Left colon (tissue), 2 donors: Measurements from ENCODE around the gene ITGA8. TPM values are rescaled to one million over a fixed set of nuclear protein-coding genes. Genes with fewer than 3 reads are reported as not detected.
"Not testable (repeated sequence)": the region's sequence is repeated elsewhere in the genome, so short reads cannot be mapped to it uniquely, and the experiment has no call there.

Source experiments
- ATAC-seq: fragments of 200-7000 bp; cut with Tn5 transposase; one replicate; pipeline ENCODE4 v1.9.1; 2020; ENCODE audit warnings: mild to moderate bottlenecking, moderate library complexity
- DNase-seq, 2 donors: peaks; one replicate each; pipeline ENCODE4 v3.0.0-alpha.2; 2020
- intact Hi-C, 2 donors: fragments of 100-400 bp; cut with DNase I in 1 of 2; cut with micrococcal nuclease in 1 of 2; formaldehyde crosslinking; loops; one replicate each; pipeline versions ENCODE4 v1.11.2 to v1.14.0; 2022; cut with DNase I, micrococcal nuclease
- long read RNA-seq: library from polyadenylated mRNA; unstranded; transcript quantifications from one replicate; pipeline ENCODE4 v2.0.0, GENCODE V29; 2021
- total RNA-seq, 2 donors: library from RNA; stranded (reverse); fragmentation: NEBNext Ultra II Directional; extraction: Animal tissue kit (Norgen Biotek cat#: 25700); gene quantifications; one replicate each; pipeline ENCODE4 v1.2.1, GENCODE V29; 2021
- donor health status: DM: no; HTN: no; CAD: no.
- donor health status: DM: yes; HTN: yes; CAD: no.

ITGA8 gene
- total RNA-seq: 1 to 10 TPM; 2.6 to 6.1 TPM
- long read RNA-seq, full-length matches to known transcripts: 1 of 2 reads
- long read RNA-seq, partial matches to known transcripts: 1 of 2 reads
- long read RNA-seq, other reads (novel, unspliced or antisense): 0 of 2 reads

GRCh38 chr10:15719899-15720634 lies at the start of gene ITGA8:
Gene ITGA8, minus strand, starts transcription at chr10:15719922. Its CDS starts 151 bp downstream, at chr10:15719771.
- DNase-seq: peak in 1 of 2 donors; percentile 31
- intact Hi-C loops: loop anchor here in 1 of 2 donors (5.0 to 10.0 kb wide), 2 partner anchors 105 to 288 kb away; no protein-coding TSS in a partner anchor
- peak; percentile 36 for ATAC-seq

- no peak for ATAC-seq
- intact Hi-C loops: no loop called here
- DNase-seq: no peak
Observed at GRCh38 chr10:15764892-15765454, 45.3 kb upstream of the ITGA8 start.

GRCh38 chr10:15763006-15763405 lies 43.3 kb upstream of the ITGA8 start:
- ATAC-seq: no peak
- DNase-seq: no peak
- intact Hi-C loops: no loop called here

- ATAC-seq, intact Hi-C loops, DNase-seq: not testable (repeated sequence)
Observed at GRCh38 chr10:15762239-15762638, 42.5 kb upstream of the ITGA8 start.

- DNase-seq, ATAC-seq, intact Hi-C loops: not testable (repeated sequence)
Observed at GRCh38 chr10:15761224-15761623, 41.5 kb upstream of the ITGA8 start.

GRCh38 chr10:15760681-15761080 lies 41.0 kb upstream of the ITGA8 start:
- DNase-seq: no peak
- no peak for ATAC-seq
- intact Hi-C loops: no loop called here

- intact Hi-C loops: no loop called here
- ATAC-seq: no peak
Observed at GRCh38 chr10:15759265-15759664, 39.5 kb upstream of the ITGA8 start.

GRCh38 chr10:15758618-15759017 lies 38.9 kb upstream of the ITGA8 start:
- intact Hi-C loops: no loop called here
- DNase-seq (no peak), ATAC-seq (no peak)

More at GRCh38 chr10:15759265-15759664, 39.5 kb upstream of the ITGA8 start:
- no peak for DNase-seq

GRCh38 chr10:15754937-15755336 lies 35.2 kb upstream of the ITGA8 start:
- ATAC-seq (no peak), DNase-seq (no peak)
- intact Hi-C loops: no loop called here

GRCh38 chr10:15751046-15751445 lies 31.3 kb upstream of the ITGA8 start:
- ATAC-seq (no peak), DNase-seq (no peak)
- intact Hi-C loops: no loop called here

GRCh38 chr10:15748126-15748525 lies 28.4 kb upstream of the ITGA8 start:
- peak in 1 of 2 donors; percentile 7 for DNase-seq
- intact Hi-C loops: no loop called here
- ATAC-seq: no peak

GRCh38 chr10:15747632-15748031 lies 27.9 kb upstream of the ITGA8 start:
- intact Hi-C loops: no loop called here

GRCh38 chr10:15745751-15746150 lies 26.0 kb upstream of the ITGA8 start:
- intact Hi-C loops: no loop called here
- DNase-seq (no peak), ATAC-seq (no peak)

More at GRCh38 chr10:15747632-15748031, 27.9 kb upstream of the ITGA8 start:
- DNase-seq (no peak), ATAC-seq (no peak)

GRCh38 chr10:15744217-15744865 lies 24.6 kb upstream of the ITGA8 start:
- ATAC-seq: peak; percentile 36
- DNase-seq: peak; percentile 33 to 64
- intact Hi-C loops: no loop called here

- ATAC-seq: no peak
- no peak for DNase-seq
- intact Hi-C loops: no loop called here
Observed at GRCh38 chr10:15743443-15743842, 23.7 kb upstream of the ITGA8 start.

- ATAC-seq (no peak), DNase-seq (no peak)
- intact Hi-C loops: no loop called here
Observed at GRCh38 chr10:15742836-15743235, 23.1 kb upstream of the ITGA8 start.

GRCh38 chr10:15742102-15742501 lies 22.4 kb upstream of the ITGA8 start:
- intact Hi-C loops: no loop called here
- no peak for DNase-seq
- ATAC-seq: no peak

- no peak for ATAC-seq
- no peak for DNase-seq
- intact Hi-C loops: no loop called here
Observed at GRCh38 chr10:15741581-15741980, 21.9 kb upstream of the ITGA8 start.

- DNase-seq (no peak), ATAC-seq (no peak)
- intact Hi-C loops: no loop called here
Observed at GRCh38 chr10:15740261-15740660, 20.5 kb upstream of the ITGA8 start.
